T-helper 2 cell treated with Interferon-gamma antibody and Interleukin-4, amounts not matched to agents 5 μg/mL and 100 μg/mL, for 36 hours (primary cell): Measurements from ENCODE around the gene BLVRA.
"Not testable (repeated sequence)": the region's sequence is repeated elsewhere in the genome, so short reads cannot be mapped to it uniquely, and the experiment has no call there.

Source experiments
- DNase-seq: peaks from one replicate; pipeline ENCODE4 v3.0.0; 2021; ENCODE audit warnings: low spot score
- H3K27ac Mint-ChIP-seq: one replicate; pipeline ENCODE4 v1.8.0; 2021; ENCODE audit warnings: mild to moderate bottlenecking, mixed read lengths
- H3K27me3 Mint-ChIP-seq: one replicate; pipeline ENCODE4 v1.8.0; 2021; ENCODE audit warnings: low read depth, mixed read lengths
- H3K36me3 Mint-ChIP-seq: one replicate; pipeline ENCODE4 v1.8.0; 2021; ENCODE audit warnings: low read depth, mixed read lengths
- H3K4me1 Mint-ChIP-seq: one replicate; pipeline ENCODE4 v1.8.0; 2021; ENCODE audit warnings: low read depth, mixed read lengths
- H3K4me3 Mint-ChIP-seq: one replicate; pipeline ENCODE4 v1.8.0; 2022; ENCODE audit warnings: mild to moderate bottlenecking, moderate library complexity, mixed read lengths
- H3K9me3 Mint-ChIP-seq: one replicate; pipeline ENCODE4 v1.8.0; 2021; ENCODE audit warnings: mixed read lengths

BLVRA gene

GRCh38 chr7:43769791-43770465 lies 11.4 kb downstream of the BLVRA start:
- no peak for DNase-seq
- Mint-ChIP-seq H3K27me3 (no peaks in the 10 kb centered on the region), H3K27ac (no peak overlapping the region), H3K36me3 (peaks cover 13% of the 10 kb centered on the region), H3K4me1 (peaks cover 7% of the 10 kb centered on the region), H3K4me3 (no peak overlapping the region), H3K9me3 (no peaks in the 10 kb centered on the region)

DNA sequence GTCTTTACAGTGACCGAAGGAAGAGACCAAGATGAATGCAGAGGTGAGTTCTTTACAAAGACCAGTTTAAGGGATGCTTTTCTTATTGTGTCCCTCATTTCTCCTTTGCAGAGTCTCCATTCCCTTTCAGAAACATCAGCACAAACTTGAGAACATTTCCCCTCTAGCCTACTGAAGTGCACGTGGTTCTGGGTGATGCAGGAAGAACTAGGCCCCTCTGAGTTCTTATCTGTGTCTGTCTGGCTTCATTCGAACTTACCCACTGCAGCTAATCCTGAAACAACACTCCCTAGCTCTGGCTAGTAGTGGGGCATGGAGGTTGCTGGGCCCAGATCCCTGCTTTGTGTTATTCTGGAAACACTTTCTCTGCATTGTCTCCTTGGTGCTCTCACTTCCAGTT lies 12.6 kb downstream of the BLVRA start:
- Mint-ChIP-seq H3K36me3 (peaks cover 13% of the 10 kb centered on the region), H3K27me3 (no peaks in the 10 kb centered on the region), H3K4me1 (peaks cover 7% of the 10 kb centered on the region), H3K27ac (no peak overlapping the region), H3K9me3 (no peaks in the 10 kb centered on the region), H3K4me3 (no peak overlapping the region)
- DNase-seq = no peak

- H3K27me3 Mint-ChIP-seq = no peaks in the 10 kb centered on the region
- DNase-seq = no peak
- peaks cover 13% of the 10 kb centered on the region for H3K36me3 Mint-ChIP-seq
- no peaks in the 10 kb centered on the region for H3K9me3 Mint-ChIP-seq
- H3K4me1 Mint-ChIP-seq = peaks cover 7% of the 10 kb centered on the region
- H3K27ac Mint-ChIP-seq = no peak overlapping the region
- H3K4me3 Mint-ChIP-seq = no peak overlapping the region
Measured at GRCh38 chr7:43771573-43771972, 13.1 kb downstream of the BLVRA start.

DNA sequence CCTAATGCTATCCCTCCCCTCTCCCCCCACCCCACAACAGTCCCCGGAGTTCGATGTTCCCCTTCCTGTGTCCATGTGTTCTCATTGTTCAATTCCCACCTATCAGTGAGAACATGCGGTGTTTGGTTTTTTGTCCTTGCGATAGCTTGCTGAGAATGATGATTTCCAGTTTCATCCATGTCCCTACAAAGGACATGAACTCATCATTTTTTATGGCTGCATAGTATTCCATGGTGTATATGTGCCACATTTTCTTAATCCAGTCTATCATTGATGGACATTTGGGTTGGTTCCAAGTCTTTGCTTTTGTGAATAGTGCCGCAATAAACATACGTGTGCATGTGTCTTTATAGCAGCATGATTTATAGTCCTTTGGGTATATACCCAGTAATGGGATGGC lies 14.8 kb downstream of the BLVRA start:
- H3K36me3 Mint-ChIP-seq = peaks cover 15% of the 10 kb centered on the region
- H3K4me3 Mint-ChIP-seq, H3K27ac Mint-ChIP-seq, H3K4me1 Mint-ChIP-seq, H3K9me3 Mint-ChIP-seq, DNase-seq, H3K27me3 Mint-ChIP-seq: not testable (repeated sequence)

DNA sequence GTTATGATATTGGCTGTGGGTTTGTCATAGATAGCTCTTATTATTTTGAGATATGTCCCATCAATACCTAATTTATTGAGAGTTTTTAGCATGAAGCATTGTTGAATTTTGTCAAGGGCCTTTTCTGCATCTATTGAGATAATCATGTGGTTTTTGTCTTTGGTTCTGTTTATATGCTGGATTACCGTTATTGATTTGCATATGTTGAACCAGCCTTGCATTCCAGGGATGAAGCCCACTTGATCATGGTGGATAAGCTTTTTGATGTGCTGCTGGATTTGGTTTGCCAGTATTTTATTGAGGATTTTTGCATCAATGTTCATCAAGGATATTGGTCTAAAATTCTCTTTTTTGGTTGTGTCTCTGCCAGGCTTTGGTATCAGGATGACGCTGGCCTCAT lies 16.8 kb downstream of the BLVRA start:
- not testable (repeated sequence) for DNase-seq, H3K9me3 Mint-ChIP-seq, H3K27me3 Mint-ChIP-seq, H3K4me3 Mint-ChIP-seq, H3K4me1 Mint-ChIP-seq, H3K27ac Mint-ChIP-seq
- peaks cover 15% of the 10 kb centered on the region for H3K36me3 Mint-ChIP-seq

DNA sequence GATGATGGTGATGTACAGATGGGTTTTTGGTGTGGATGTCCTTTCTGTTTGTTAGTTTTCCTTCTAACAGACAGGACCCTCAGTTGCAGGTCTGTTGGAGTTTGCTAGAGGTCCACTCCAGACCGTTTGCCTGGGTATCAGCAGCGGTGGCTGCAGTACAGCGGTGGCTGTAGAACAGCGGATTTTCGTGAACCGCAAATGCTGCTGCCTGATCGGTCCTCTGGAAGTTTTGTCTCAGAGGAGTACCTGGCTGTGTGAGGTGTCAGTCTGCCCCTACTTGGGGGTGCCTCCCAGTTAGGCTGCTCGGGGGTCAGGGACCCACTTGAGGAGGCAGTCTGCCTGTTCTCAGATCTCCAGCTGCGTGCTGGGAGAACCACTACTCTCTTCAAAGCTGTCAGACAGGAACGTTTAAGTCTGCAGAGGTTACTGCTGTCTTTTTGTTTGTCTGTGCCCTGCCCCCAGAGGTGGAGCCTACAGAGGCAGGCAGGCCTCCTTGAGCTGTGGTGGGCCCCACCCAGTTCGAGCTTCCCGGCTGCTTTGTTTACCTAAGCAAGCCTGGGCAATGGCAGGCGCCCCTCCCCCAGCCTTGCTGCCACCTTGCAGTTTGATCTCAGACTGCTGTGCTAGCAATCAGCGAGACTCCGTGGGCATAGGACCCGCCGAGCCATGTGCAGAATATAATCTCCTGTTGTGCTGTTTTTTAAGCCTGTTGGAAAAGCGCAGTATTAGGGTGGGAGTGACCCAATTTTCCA lies 20.0 kb downstream of the BLVRA start:
- not testable (repeated sequence) for DNase-seq, H3K4me3 Mint-ChIP-seq, H3K36me3 Mint-ChIP-seq, H3K27me3 Mint-ChIP-seq, H3K9me3 Mint-ChIP-seq, H3K4me1 Mint-ChIP-seq, H3K27ac Mint-ChIP-seq

DNA sequence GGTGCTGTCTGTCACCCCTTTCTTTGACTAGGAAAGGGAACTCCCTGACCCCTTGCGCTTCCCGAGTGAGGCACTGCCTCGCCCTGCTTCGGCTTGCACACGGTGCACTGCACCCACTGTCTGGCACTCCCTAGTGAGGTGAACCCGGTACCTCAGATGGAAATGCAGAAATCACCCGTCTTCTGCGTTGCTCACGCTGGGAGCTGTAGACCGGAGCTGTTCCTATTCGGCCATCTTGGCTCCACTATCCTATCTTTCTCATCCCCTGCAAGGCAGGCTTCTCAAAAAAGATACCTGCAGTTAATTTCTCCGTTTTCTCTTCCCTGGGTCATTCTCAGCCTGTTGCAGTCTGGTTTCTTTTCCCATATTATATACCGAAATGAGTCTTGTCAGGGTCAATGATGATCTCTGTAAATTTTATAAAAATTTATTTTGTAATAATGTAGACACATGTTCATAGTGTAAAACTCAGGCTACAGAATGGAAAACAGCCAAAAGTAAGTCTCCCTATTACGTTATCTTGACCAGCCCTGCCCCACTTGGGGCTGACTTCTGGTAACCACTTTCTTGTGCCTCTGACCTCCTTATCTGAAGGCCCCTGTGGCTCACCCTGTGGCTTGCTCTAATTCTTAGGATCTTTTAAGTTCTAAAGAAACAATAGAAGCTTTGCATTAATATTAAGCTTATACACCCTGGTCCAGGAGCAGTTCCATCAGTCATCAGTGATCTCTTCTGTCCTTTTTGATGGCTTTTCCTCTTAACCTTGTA lies 20.7 kb downstream of the BLVRA start:
- Mint-ChIP-seq H3K36me3 (peaks cover 4% of the 10 kb centered on the region), H3K4me1 (peaks cover 6% of the 10 kb centered on the region), H3K9me3 (no peaks in the 10 kb centered on the region), H3K27me3 (no peaks in the 10 kb centered on the region), H3K27ac (no peak overlapping the region), H3K4me3 (no peak overlapping the region)
- DNase-seq = no peak

DNA sequence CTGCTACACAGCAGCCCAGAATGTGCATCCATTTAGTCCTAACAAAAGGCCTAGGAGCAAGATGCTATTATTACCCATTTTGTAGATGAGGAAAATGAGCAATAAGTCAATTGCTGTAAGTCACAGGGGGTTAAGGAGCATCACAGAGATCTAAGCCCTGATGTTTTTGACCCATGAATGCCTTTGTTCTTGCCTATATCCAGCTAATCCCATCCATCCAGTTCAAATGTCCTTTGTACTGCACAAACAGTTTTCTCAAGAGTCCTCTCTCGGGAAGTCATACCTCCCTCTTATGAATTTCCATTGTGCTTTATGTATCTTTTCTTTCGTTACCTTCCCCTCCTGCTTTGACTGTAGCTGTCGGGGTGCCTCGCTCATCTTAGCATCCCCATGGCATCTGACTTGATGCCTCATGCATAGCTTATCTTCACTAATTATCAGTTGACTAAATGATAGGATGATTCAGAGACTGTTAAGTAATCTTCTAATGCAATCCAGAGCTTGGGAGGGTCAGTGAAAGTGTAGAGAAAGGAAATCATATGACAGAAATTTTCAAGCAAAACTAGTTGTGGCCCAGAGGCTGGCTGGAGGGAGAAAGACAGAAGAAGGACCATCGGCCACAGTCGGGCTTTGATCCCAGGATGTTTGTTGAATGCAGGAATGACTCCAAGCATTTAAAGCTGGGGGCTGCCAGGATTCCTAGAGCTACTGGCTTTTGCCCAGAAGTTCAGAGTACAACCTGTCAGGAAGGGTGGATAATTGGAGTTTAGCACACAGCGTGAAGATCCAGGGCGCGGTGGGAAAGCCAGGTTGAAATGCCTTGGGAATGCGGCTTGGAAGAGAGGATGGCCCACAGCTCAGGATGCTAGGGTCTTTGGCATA lies 23.5 kb downstream of the BLVRA start:
- no peak for DNase-seq
- Mint-ChIP-seq H3K4me1 (peaks cover 7% of the 10 kb centered on the region), H3K27me3 (no peaks in the 10 kb centered on the region), H3K36me3 (peaks cover 2% of the 10 kb centered on the region), H3K9me3 (no peaks in the 10 kb centered on the region), H3K27ac (no peak overlapping the region), H3K4me3 (no peak overlapping the region)

DNA sequence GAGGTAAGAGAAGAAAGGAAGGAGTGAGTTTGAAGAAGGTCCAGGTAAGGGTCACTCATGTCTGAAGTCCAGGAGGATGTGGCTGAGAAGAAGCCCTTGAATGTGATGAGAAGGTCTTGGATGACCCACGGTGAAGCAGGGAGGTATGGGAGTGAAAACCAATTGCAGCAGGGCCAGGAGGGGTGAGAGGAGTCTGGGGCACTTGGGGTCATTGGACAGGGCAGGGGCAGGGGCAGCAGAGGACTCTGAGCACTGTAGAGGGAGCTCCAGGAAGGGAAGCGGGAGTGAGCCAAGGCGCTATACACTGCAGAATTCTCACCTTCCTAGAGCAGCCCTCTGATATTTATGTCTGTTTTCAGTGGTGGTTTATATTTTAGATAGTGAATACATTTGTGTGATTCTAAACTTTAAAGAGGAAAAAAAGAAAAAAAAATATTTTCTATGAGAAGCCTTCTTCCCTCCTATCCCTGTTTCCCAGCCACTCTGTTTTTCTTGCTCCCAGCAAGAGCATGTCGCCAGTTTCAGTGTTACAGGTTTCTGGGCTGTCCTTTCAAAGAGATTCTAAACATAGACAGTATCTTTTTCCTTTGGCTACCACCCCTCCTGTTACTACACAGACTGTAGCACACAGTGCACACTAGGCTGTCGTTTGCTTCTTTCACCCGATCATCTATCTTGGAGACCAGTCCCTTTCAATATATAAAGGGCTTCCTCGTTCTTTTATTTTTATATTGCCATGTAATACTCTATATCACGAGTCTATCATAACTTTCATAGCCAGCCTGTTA lies 24.5 kb downstream of the BLVRA start:
- no peak for DNase-seq
- Mint-ChIP-seq H3K9me3 (no peaks in the 10 kb centered on the region), H3K27me3 (no peaks in the 10 kb centered on the region), H3K27ac (no peak overlapping the region), H3K4me1 (peaks cover 7% of the 10 kb centered on the region), H3K4me3 (no peak overlapping the region), H3K36me3 (no peaks in the 10 kb centered on the region)

DNA sequence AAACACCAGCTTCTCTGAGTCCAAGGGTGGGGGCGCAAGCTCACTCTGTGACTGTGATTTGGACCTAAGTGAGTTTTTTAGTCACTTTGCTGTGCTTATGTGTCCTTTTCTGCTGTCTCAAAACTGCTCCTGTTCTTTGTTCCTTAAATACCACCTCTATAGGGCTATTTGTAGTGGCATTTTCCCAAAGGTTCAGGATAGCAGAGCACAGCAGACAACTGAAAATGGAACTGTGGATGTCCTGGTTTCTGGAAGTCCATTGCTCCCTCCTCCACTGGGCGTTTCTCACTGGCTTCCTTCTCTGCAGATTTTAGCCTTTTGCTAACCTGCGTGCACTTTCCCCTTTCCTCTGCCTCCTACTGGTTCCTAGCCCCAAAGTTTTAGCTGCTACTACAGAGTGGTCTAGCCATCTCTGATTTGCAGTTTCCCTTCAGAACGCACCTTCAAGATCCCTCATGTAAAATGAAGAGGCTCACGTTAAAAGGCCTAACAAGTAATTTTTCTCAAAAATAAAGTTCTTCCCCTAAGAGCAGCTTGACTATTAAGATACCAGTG lies 25.6 kb downstream of the BLVRA start:
- no peak overlapping the region for H3K27ac Mint-ChIP-seq
- H3K27me3 Mint-ChIP-seq = no peaks in the 10 kb centered on the region
- peaks cover 4% of the 10 kb centered on the region for H3K4me1 Mint-ChIP-seq
- DNase-seq = no peak
- H3K36me3 Mint-ChIP-seq = peaks cover 2% of the 10 kb centered on the region
- H3K9me3 Mint-ChIP-seq = no peaks in the 10 kb centered on the region
- no peak overlapping the region for H3K4me3 Mint-ChIP-seq

DNA sequence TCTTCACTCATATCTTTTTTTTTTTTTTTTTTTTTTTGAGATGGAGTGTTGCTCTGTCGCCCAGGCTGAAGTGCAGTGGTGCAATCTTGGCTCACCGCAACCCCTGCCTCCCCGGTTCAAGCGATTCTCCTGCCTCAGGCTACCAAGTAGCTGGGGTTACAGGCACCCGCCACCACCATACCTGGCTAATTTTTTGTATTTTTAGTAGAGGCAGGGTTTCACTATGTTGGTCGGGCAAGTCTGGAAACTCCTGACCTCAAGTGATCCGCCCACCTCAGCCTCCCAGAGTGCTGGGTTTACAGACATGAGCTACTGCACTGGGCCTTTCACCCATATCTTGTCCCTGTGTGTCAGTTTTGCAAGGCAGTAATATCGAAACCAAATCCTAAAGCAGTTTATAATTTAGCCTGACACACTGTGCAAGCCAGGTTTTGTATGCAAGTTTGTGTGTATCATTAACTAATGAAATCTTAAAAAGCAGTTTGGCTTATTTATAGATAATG lies 26.2 kb downstream of the BLVRA start:
- not testable (repeated sequence) for H3K27me3 Mint-ChIP-seq, H3K4me1 Mint-ChIP-seq, H3K27ac Mint-ChIP-seq, H3K36me3 Mint-ChIP-seq, H3K4me3 Mint-ChIP-seq, H3K9me3 Mint-ChIP-seq
- DNase-seq = peak; percentile 50

GRCh38 chr7:43785420-43785819 lies 26.9 kb downstream of the BLVRA start:
- peaks cover 4% of the 10 kb centered on the region for H3K4me1 Mint-ChIP-seq
- no peak overlapping the region for H3K4me3 Mint-ChIP-seq
- no peaks in the 10 kb centered on the region for H3K27me3 Mint-ChIP-seq
- no peak for DNase-seq
- no peak overlapping the region for H3K27ac Mint-ChIP-seq
- H3K36me3 Mint-ChIP-seq = peaks cover 2% of the 10 kb centered on the region
- H3K9me3 Mint-ChIP-seq = no peaks in the 10 kb centered on the region

DNA sequence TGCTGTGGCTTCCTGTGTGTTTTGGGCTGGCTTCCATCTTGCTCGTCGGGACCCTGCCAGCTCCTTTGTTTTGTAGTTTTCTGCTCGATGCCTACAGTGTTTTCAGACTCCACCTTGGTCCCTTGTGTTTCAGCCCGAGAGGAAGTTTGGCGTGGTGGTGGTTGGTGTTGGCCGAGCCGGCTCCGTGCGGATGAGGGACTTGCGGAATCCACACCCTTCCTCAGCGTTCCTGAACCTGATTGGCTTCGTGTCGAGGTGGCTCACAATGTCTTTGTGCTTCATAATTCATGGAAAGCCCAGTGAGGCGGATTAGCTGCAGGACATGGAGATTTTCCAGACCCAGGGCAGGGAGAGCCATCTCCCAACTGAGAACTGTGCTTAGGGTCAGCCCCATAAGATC lies 29.3 kb downstream of the BLVRA start:
- Mint-ChIP-seq H3K9me3 (no peaks in the 10 kb centered on the region), H3K4me3 (no peak overlapping the region), H3K27ac (no peak overlapping the region), H3K27me3 (no peaks in the 10 kb centered on the region), H3K4me1 (peaks cover 1% of the 10 kb centered on the region), H3K36me3 (peaks cover 7% of the 10 kb centered on the region)
- no peak for DNase-seq
